GM18519 (cell line): ENCODE measurements around the gene CAMK2G.
"Not testable (repeated sequence)": the region's sequence is repeated elsewhere in the genome, so short reads cannot be mapped to it uniquely, and the experiment has no call there.

Experiments
- ATAC-seq: cut with Tn5 transposase; IDR thresholded peaks from one replicate; pipeline ENCODE4 v1.9.1; 2021; ENCODE audit warnings: mild to moderate bottlenecking, moderate library complexity; ENCODE audit not compliant: unreplicated experiment, low FRiP score

CAMK2G gene

GRCh38 chr10:73905256-73906020, 31.1 kb upstream of the CAMK2G start:
- ATAC-seq: no peak

- ATAC-seq: no peak
Observed at GRCh38 chr10:73902351-73902750, 28.0 kb upstream of the CAMK2G start.

GRCh38 chr10:73901261-73901660, 26.9 kb upstream of the CAMK2G start:
- no peak for ATAC-seq

- ATAC-seq: no peak
Observed at GRCh38 chr10:73900064-73900463, 25.7 kb upstream of the CAMK2G start.

- ATAC-seq: no peak
Observed at GRCh38 chr10:73899423-73899822, 25.1 kb upstream of the CAMK2G start.

GRCh38 chr10:73898730-73899410, 24.5 kb upstream of the CAMK2G start:
- no peak for ATAC-seq

GRCh38 chr10:73897693-73898092, 23.3 kb upstream of the CAMK2G start:
- ATAC-seq: no peak

- ATAC-seq: not testable (repeated sequence)
Observed at GRCh38 chr10:73895381-73895780, 21.0 kb upstream of the CAMK2G start.

- no peak for ATAC-seq
Observed at GRCh38 chr10:73894245-73894971, 20.1 kb upstream of the CAMK2G start.

- no peak for ATAC-seq
Observed at GRCh38 chr10:73893426-73893825, 19.1 kb upstream of the CAMK2G start.

- ATAC-seq: no peak
Observed at GRCh38 chr10:73892310-73893030, 18.1 kb upstream of the CAMK2G start.

GRCh38 chr10:73891540-73891939, 17.2 kb upstream of the CAMK2G start:
- no peak for ATAC-seq

GRCh38 chr10:73890830-73891229, 16.5 kb upstream of the CAMK2G start:
- not testable (repeated sequence) for ATAC-seq

GRCh38 chr10:73890261-73890660, 15.9 kb upstream of the CAMK2G start:
- ATAC-seq: no peak

- ATAC-seq: not testable (repeated sequence)
Observed at GRCh38 chr10:73889416-73889815, 15.1 kb upstream of the CAMK2G start.

GRCh38 chr10:73889014-73889413, 14.7 kb upstream of the CAMK2G start:
- ATAC-seq: no peak

GRCh38 chr10:73888514-73888913, 14.2 kb upstream of the CAMK2G start:
- ATAC-seq: no peak

- no peak for ATAC-seq
Observed at GRCh38 chr10:73887294-73888039, 13.1 kb upstream of the CAMK2G start.

GRCh38 chr10:73886661-73887293, 12.4 kb upstream of the CAMK2G start:
- no peak for ATAC-seq
